Activated CD8-positive, alpha-beta memory T cell treated with anti-CD3 and anti-CD28 coated beads, Interleukin-2, amount 50 U/mL, for 1 hour (primary cell): ENCODE results near the gene STUB1.

Experiments
- DNase-seq: peaks from one replicate; pipeline ENCODE4 v3.0.0-alpha.2; 2020; ENCODE audit errors: extremely low read depth

The STUB1 gene

DNA sequence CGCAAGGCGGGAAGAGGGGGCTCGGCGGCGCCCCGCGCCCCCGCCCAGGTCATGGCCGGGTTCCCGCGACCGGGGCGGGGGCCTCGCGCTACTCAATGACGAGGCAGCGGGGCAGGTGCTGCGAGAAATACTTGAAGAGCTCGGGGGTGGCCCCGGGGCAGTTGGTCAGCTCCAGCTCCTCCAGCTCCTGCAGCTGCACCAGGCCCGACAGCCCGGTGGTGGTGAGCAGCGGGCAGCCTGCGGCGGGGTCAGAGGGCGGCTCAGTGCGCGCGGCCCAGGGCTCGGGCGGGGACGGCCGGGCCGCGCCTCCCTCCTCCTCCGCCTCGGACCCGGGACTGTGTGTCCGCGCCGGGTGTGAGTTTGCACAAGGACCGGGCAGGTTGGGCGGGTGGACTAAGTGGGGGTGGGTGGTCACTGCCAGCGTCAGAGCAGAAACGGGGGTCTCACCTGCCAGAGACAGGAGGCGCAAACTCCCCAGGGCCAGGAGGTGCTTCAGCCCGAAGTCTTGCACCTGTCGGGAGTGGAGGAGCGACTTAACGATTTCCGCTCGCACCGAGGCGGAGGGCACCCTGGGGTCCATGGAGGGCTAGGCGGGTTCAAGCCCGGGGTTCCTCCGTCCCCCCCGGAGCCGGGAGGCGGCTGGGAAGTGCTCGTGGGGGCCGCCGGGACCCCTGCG, 14.1 kb downstream of the STUB1 start:
- no peak for DNase-seq

DNA sequence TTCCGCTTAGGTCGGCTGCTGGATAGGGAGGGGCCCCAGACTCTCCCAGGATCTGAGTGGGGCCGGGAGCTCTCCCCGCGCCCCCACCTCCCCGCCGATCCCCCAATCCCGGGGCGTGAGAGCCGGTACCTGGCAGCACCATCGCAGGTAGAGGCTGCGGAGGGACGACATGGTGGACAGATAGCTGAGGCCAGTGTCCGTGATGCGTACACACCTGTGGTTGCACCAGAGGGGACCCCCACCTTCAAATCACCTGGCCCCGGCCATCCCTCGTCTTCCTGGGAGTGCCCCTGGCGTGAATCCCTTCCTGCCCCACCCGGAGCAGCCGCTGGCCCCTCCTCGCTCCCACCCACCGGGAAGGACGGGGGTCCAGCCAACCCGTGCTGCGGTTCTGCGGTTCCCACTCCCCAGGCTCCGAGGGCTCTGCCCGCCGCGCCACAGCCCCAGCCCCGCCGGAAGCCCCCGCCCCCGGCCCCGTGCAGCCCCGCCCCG, 14.7 kb downstream of the STUB1 start:
- no peak for DNase-seq

DNA sequence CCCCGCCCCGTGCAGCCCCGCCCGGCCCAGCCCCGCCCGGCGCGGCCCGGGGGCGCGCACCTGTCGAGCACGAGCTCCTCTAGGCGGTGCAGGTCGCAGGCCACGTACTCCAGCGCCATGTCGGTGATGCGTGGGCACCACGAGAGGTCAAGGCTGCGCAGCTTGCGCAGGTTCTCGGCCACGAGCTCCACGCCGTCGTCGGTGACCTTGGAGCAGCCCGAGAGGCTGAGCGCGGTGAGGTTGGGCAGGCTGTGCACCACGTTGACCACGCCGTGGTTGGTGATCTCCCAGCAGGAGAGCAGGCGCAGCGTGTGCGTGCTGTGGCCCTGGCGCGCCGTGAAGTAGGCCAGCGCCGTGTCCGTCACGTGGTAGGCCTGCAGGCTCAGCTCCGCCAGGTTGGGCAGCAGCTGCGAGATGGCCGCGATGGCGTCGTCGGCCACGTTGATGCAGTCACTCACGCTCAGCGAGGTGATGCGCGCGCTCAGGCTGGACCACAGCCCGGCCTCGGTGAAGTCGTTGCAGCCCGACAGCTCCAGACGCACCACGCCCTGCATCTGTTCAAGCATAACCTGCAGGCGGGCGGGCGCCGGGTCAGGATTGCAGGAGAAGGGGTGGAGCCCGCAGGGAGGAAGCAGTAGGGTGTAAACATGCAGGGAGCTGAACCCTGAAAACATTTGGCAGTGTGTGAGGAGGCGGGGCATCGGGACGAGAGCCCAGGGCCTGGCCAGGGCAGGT, 15.3 kb downstream of the STUB1 start:
- DNase-seq: no peak

DNA sequence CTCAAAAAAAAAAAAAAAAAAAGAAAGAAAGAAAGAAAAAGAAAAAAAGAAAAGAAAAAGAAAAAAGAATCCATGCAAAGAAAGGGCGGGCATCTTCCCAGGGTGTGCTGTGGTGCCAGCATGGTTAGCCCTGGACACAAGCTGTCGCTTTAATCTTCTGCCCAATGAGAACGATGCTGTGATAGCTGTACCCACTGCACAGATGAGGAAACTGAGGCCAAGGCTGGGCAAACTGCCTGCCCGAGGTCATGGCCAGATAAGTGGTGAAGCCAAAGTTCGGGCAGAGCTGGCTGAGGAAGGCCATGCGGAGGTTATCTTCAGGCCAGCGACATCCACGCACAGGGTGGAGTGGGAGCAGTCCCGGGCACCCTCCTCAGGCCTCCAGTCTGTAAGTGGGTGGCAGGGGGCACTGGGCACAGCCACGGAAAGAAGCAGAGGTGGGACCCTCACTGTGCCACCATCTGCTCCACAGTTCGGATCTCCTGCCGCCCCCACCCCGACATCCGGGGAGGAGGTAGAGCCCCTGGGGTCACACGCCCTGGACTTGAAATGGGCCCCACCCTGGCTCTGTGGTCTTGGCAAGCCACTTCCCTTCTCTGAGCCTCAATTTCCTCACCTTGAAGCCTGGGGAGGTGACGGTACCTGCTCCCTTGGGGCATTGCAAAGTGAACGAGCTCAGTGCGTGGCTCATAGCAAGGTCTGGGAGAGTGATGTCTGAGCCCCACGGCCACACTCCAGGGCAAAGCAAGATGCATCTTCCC, 18.9 kb downstream of the STUB1 start:
- DNase-seq: no peak

DNA sequence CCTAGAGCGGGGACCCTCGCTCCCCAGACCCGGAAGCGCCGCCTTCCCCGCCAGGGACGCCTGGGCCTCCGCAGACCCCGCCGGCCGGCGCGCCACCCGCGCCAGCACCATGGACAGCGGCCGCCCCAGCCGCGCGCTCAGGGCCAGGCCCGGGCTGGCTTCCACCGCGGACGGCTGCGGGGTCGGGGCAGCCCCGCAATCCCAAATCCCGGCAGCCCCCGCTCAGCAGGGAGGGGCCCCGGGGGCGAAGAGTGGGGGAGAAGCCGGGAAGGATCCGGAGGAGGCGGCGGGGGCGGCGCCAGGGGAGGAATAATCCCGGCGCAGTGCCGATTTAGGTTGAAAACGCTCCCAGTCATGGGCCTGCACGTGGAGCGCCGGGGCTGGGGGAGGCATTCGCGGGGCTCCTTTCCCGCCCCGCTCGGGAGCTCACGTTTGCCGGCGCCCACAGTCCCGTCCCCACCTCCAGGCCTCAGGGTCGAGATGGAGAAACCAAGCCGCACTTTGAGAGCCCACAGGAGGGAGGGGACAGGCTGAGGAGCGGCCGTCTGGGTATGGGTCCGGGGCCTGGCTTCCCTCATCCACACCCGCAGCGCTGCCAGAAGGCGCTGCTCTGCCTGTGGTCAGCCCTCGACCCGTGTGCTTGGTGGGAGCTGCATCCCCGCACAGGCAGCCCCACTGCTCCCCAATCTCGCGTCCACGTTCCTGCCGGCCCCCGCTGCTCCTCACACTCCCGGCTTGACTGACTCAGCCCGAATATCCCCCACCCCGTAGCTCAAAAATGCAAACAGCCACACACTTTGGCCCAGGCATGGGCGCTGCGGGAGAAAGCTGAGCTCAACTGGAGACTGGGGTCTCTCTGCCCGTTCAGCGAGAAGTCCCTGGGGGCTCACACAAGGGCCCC, 20.7 kb downstream of the STUB1 start:
- no peak for DNase-seq

DNA sequence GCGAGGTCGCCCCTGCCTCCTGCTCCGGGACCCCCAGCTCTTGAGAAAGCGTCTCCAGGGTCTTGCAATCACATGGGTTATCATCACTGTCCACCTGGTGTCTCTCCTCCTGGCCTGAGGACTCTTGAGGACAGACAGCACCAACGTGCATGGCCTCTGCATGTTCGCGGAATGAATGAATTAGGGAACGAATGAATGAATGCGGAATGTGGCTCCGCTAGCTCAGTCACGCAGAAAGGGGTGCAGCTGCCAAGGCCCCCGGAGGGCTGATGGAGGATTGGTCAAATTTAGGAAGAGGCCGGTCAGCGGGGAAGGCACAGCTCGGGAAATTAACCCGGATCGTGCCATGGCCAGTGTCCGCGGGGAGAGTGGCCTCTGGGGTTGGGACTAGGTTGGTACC, 22.1 kb downstream of the STUB1 start:
- DNase-seq: no peak

DNA sequence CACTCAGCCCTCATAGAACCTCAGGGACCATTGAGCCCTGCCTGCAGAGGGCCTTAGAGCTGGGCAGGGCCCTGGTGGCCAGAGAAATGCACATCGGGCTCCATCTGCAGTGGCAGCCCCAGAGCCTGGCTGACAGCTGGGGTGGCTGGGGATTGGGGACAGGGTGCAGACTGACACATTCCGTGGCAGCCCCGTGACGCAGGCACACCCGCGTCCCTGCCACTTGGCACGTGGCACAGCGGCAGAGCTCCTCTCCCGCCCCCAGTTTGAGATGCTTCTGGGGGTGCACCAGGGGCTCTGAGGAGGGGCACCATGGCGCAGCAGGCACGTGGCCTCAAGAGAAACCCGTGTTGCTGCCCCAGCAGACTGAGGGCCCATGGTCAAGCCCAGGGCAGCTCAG, 23.2 kb downstream of the STUB1 start:
- DNase-seq: no peak

DNA sequence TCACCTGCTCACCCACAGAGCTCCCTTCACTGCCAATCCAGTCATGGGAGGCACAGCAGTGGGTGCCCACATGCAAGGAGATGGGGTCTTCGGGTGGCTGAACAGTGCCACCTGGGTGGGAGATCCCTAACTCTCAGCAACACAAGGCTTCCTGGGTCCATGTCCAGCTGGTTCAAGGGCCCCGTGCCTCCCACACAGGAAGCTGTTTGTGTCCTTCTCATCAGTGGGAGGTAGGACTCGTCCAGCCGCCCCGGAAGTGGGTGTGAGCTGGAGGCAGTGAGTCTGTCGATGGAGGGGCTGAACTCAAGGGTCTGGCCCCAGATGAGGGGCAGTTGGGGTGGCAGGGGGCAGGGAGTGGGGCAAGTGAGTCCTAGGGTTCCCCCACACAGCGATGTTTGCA, 23.8 kb downstream of the STUB1 start:
- DNase-seq: no peak

DNA sequence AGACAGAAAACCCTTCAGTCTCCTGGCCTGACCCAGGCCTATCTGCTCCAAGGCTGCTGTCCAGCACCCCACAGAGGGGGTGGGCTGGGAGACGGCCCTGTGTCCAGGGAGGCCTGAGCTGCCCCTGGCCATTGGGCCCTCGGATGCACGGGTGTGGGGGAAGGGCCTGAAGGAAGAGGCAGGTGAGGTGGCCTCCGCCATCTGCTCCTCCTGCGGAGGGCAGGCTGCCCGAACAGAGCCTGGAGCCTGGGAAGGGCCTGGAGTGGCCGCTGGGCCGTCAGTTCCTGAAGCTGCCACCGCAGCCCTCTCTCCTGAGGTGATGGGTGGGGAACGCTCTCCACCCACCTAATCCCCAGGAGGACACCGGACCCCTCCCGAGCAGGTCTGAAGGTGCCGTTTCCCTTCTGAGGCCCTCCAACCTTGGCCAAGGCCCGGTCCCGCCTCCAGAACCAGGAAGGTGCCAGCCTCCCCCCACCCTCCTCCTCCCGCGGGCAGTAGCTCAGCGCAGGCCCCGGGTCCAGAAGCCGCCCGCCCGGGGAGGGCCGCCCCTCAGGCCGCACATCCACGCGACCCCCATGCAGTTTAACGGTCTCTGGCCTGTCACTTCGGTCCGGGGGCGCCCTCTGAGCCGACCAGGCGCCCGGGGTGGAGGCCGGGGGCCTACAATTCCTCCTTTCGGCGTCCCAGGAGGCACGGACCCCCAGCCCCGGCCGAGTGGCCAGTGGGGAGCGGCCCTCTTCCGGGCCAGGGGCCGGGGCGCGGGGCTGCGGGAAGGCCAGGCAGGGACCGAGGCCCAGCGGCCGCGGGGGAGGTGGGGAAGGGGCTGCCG, 24.6 kb downstream of the STUB1 start:
- DNase-seq: no peak

DNA sequence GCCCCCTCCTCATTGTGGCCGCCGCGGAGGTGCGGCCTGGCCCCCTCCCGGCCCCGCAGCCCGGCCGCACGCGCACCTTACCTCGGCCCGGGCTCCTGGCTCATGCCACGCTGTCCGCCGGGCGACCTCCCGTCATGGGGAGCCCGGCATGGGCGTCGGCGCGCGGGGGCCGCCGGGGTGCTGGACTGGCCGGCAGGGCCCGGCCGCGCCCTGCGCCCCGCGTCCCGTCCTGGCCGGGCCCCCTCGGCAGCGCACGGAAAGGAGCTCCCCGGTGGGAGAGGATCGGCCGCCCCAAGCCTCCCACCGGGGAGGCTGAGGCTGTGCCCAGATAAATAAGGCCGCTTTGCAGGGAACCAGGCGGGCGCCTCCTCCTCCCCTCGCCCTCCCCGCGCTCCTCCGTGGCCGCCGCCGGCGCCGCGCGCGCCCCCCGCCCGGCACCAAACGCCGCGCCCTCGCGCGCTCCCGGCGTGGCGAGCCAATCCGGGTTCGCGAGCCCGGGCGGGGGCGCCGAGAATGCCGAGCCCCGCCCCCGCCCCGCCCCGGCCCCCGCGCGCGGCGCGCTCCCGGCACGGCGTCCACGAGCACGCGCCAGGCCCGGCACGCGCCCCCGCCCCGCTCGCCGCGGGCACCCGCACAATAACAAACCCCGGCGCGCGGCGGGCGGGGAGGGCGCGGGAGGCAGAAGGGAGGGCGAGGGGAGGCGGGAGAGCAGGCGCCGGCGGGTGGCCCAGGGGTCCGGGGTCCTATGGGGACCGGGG, 25.4 kb downstream of the STUB1 start, which contains the start of gene FBXL16:
TSS of gene FBXL16 (minus strand) at position 371 of the 758 bp plus-strand sequence. CDS start 8,396 bp downstream, outside the sequence.
- no peak for DNase-seq

DNA sequence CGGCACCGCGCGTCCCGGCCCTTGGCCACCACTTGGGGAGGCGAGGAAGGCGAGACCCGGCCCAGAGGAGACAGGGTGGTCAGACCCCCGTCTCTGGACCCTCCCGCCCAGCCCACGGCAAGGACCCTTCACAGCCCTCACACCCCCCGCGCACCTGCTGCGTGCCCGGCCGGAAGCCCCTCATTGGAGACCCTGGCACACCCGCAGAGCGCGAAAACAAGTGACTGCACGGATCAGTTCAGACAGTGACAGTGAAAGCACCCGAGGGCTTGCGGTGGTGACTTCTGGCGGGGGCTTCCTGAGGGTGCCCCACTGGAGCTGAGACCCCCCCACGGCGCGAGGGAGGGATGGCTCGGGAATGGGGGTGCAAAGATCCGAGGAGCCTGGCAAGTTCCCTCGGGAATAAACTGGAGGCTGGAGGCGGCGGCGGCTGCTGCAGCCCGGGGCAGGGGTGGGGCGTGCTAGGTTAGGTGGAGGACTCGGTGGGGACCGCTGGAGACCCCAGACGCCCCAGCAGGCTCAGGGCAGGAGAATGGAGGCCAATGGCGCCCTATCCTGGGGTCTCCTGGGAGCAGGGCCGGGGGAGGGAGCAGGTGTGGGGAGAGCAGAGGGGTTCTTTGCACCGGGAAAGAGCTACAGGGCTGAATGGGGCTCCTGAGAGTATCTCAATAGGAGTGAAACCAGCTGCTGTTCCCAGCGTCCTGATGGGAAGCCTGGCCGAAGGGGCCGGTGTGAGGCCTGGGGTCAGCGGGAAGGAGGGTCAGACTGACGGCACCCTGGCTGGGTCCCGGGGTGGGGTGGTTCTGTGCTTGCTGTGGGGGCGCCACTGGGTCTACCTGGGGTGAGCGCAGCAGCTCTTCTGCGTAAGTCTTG, 26.2 kb downstream of the STUB1 start:
- DNase-seq: no peak

DNA sequence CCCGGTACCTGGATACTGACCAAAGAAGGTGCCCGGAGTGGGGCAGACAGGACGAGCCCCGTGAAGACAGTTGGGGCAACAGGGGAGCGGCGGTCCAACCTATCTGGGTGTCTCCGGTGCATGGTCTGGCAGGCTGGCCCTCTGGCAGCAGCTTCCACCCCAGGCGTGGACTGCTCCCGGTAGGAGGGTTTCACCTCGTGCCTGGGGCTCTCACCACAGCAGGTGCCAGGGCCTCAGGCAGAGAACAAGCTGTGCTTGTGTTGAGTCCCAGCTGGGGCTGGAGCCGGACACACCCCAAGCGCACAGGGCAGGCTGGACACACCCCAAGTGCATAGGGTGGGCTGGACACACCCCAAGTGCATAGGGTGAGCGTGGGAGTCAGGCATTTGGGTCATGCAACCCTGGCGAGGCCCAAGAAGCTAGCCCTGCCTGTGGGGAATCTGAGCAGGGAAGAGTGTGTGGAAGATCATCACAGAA, 26.9 kb downstream of the STUB1 start:
- no peak for DNase-seq

DNA sequence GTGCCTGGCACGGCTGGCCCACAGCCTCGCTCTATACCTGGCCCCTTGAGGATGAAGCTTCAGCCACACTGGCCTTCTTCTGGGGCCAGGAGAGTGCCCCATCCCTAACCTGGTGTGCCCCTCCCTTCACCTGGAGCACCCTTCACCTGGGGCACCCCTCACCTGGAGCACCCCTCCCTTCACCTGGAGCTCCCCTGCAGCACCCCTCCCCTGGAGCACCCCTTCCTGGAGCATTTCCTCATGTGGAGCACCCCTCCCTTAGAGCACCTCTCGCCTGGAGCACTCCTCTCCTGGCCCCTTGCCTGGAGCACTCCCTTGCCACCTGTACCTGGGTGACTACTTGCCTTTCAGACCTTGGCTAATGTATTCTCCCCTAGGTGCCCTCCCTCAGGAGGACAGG, 27.8 kb downstream of the STUB1 start:
- no peak for DNase-seq

DNA sequence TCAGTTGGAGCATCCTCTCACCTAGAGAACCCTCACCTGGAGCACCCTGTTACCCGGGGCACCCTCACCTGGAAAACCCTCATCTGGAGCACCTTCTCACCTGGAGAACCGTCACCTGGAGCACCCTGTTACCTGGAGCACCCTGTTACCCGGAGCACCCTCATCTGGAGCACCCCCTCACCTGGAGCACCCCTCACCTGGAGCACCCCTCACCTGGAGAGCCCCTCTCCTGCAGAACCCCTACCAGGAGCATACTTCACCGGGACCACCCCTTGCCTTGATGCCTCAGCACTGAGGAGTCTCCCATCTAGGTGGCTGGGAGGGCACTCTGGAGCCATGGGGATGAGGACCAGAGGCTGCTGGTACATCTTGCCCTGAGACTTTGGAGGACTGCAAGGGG, 28.7 kb downstream of the STUB1 start:
- DNase-seq: no peak

DNA sequence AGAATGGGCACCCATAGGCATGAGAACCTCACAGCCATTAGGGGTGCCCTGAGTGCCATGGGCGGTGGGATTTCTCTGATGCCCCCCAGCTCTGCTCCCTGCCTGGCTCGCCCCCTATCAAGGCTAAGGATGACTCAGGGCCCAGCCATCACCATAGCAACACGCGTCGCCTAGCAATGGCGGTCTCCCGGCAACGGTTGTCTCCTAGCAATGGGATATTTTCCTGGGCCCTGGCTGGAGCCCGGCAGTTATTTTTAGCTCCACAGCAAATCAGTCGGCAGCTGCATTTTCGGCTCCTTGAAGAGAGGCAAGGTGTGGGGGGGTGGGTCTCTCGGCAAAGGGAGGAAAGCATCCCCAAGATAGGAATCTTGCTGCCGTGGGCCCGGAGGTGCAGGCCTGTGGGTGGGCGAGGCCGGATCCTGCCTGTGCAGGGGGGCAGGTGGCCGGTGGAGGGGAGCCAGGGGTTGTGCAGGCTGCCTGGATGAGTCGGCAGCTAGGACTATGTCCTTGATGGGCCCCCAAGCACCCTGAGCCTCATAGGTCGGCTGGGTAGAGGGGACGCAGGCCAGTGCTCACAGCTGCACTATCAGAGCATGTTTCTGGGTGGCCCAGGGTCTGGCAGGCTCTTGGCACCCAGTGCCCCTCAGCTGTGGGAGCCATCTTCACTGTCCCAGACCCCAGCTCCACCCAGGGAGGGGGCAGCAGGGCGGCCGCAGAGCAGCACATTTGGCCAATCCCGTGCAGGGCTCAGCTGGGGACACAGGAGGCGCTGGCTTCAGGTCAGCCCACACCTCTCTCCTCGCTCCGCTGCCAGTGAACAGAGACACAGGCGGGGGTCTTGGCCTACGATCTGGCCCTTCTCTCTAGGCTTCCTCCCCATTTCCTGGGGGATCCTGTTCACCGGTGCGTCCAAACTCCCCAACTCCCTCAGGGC, 29.6 kb downstream of the STUB1 start:
- no peak for DNase-seq

DNA sequence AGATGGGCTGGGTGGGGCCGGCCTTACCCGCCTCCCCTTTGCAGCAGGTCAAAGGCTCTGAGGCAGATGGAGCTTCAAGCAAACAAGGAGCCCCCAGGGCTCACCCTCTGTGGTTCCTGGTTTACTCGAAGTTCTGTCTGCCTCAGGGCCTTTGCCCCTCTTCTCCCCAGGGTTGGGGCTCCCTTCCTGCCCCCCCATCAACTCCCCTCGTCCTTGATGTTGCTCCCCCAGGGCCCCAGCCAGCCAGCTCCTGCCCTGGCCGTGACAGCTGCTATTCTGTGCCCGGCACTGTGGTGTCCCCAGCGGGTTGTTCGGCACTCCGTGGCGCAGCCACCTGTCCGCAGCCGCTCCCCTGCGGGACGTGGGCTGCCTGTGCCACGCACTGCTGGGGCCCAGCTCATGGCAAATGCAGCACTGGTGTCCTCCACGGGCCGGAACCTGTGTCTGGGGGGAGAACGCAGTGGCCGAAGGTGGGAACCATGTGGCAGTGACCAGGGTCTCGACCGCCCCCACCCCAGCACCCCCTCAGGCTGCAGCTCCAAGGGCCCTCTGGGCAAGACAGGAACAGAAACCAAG, 30.4 kb downstream of the STUB1 start:
- no peak for DNase-seq

DNA sequence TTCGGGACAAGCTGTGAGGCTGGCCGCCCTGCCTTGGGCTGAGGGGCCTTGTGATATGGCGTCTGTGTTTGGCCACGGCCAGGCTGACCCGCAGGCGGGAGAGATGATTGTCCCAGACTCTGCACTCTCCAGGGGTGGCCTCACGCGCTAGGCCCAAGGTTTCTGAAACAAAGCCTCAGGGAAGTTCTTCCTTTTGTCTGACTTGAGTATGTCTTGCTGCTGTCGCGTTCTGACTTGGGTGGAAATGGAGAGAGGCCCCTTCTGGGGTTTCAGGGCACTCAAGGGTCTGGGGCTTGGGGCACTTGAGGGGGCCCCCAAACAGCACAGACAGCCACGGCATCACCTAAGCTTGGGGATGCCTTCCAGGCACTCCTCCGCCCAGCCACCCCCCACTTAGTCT, 30.9 kb downstream of the STUB1 start:
- DNase-seq: no peak
